Measurements from ENCODE around the gene C1RL. TPM values are rescaled to one million over a fixed set of nuclear protein-coding genes. Genes with fewer than 3 reads are reported as not detected.
"Not testable (repeated sequence)": the region's sequence is repeated elsewhere in the genome, so short reads cannot be mapped to it uniquely, and the experiment has no call there.

C1RL gene
- total RNA-seq, 1 donor from 2014 or later = 10.9 TPM

DNA sequence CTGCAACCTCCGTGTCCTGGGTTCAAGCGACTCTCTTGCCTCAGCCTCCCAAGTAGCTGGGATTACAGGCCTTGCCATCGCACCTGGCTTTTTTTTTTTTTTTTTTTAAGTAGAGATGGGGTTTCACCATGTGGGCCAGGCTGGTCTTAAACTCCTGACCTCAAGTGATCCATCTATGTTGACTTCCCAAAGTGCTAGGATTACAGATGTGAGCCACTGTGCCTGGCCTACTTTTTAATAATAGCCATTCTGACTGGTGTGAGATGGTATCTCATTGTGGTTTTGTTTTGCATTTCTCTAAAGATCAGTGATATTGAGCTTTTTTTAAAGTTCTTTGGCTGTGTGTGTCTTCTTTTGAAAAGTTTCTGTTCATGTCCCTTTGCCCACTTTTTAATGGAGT is 59.0 kb downstream of the C1RL start:
- DNase-seq; intact Hi-C loops (cut with micrococcal nuclease); ATAC-seq: not testable (repeated sequence)

DNA sequence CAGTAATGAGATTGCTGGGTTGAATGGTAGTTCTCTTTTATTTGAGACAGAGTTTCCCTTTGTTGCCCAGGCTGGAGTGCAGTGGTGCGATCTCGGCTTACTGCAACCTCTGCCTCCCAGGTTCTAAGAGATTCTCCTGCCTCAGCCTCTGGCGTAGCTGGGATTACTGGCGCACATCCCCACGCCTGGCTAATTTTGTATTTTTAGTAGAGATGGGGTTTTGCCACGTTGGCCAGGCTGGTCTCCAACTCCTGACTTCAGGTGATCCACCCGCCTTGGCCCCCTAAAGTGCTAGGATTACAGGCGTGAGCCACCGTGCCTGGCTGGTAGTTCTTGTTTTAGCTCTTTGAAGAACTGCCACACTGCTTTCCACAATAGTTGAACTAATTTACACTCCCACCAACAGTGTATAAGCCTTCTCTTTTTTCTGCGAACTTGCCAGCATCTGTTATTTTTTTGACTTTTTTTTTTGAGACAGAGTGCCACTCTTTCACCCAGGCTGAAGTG is 59.5 kb downstream of the C1RL start:
- ATAC-seq; intact Hi-C loops (cut with micrococcal nuclease); DNase-seq: not testable (repeated sequence)

DNA sequence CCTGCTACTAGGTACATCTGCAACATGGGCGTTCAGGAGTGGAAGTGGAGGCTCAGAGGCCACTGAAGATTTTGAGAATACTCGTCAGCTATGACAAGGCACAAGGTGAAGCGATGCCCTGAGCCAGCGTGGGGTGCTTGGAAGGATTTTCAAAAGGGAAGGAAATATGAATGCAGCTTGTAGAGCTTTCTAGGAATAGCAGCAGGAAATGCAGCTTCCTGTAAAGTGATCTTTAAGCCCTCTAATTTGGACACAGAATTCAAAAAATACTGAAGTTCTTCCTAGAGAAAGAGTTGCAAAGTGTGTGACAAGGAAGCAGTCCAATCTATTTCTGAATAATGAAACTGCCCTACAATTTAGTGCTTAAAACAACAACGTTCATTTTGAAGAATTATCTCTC is 61.7 kb downstream of the C1RL start:
- intact Hi-C loops (cut with micrococcal nuclease) = no loop called here
- no peak for DNase-seq
- ATAC-seq = no peak

DNA sequence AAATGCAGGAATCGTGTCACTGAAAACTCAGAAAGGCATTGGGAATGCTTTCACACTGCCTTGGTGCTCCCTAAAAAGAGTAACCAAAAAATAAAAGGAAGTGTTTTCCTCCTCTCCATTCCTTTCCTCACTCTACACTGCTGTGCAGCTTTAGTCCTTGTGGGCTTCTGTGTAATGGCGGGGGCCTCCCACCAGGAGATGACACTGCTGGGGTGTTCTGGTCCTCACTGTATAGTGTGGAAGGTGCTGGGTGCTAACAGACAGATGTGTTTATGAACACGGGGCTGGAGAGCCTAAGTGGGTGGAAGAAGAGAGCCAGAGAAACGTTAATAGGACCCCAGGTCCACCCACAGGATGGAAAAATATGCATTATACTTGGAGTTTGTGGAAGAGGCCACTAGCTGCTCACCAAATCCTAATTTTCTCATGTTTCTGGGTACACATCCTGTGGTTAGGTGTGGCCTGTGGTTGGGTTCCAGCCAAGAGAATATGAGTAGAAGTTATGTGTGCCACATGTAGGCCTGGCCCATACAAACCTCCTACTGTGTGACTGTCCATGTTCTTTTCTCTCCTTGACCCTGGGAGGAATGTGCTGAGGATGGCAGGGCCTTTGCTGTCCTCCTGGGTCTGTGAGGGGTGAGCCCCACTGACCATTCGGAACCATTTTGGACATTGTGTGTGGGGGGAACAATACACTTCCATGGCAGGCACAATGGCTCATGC is 62.5 kb downstream of the C1RL start:
- intact Hi-C loops (cut with micrococcal nuclease) = no loop called here

DNA sequence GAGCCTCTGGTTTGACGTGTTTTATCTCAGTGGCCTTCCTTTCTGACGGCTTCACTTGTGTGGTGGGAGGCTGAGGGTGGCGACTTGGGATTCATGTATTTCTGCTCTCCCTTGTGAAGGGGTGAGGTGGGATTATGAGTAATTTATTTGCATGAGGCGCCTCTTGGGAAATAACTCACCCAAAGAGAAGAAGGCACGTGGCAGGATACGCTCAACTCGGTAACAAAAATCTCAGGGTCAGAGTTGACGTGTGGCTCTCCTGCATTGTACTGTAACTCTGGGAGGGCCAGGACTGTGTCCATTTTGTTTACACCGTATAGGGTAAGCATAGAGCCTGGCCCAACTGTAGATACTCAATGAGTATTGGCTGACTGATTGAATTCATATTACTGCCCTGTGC is 63.1 kb downstream of the C1RL start:
- ATAC-seq (no peak), DNase-seq (no peak)
- intact Hi-C loops (cut with micrococcal nuclease) = no loop called here

More for the DNA sequence above, 62.5 kb downstream of the C1RL start:
- ATAC-seq (no peak), DNase-seq (no peak)

Other genes starting within 250 kb of the C1RL start
- 855 TPM for gene TPI1, start 241.7 kb downstream of the C1RL start, total RNA-seq
- 2.2 TPM for gene SPSB2, start 235.9 kb downstream of the C1RL start, total RNA-seq
- gene LRRC23, start 204.4 kb downstream of the C1RL start, total RNA-seq = 7.7 TPM
- gene ENO2, start 194.6 kb downstream of the C1RL start, total RNA-seq = 12.0 TPM
- gene ATN1, start 181.3 kb downstream of the C1RL start, total RNA-seq = 83.1 TPM
- not detected for gene RNU7-1, start 165.4 kb downstream of the C1RL start, total RNA-seq
- 238 TPM for gene C12orf57, start 165.2 kb downstream of the C1RL start, total RNA-seq
- gene PTPN6, start 157.9 kb downstream of the C1RL start, total RNA-seq = 6.0 TPM
- gene PHB2, start 138.6 kb downstream of the C1RL start, total RNA-seq = 150 TPM
- 39.4 TPM for gene EMG1, start 138.3 kb downstream of the C1RL start, total RNA-seq
- gene LPCAT3, start 90.7 kb downstream of the C1RL start, total RNA-seq = 55.9 TPM
- 116 TPM for gene C1S, start 48.5 kb downstream of the C1RL start, total RNA-seq
- 142 TPM for gene C1R, start 16.8 kb downstream of the C1RL start, total RNA-seq
- gene RBP5, start 19.7 kb upstream of the C1RL start, total RNA-seq = 0.89 TPM
- 6.4 TPM for gene CLSTN3, start 21.2 kb upstream of the C1RL start, total RNA-seq
- gene PEX5, start 80.5 kb upstream of the C1RL start, total RNA-seq = 37.1 TPM
- not detected for gene ACSM4, start 194.9 kb upstream of the C1RL start, total RNA-seq

Data from left ventricle myocardium superior (tissue), 1 donor.